Measurements from ENCODE around the gene NAIF1.
A peak's percentile ranks its signal among the peaks of the same experiment; 100 is the strongest.
"Not testable (repeated sequence)": the region's sequence is repeated elsewhere in the genome, so short reads cannot be mapped to it uniquely, and the experiment has no call there.

NAIF1 gene

DNA sequence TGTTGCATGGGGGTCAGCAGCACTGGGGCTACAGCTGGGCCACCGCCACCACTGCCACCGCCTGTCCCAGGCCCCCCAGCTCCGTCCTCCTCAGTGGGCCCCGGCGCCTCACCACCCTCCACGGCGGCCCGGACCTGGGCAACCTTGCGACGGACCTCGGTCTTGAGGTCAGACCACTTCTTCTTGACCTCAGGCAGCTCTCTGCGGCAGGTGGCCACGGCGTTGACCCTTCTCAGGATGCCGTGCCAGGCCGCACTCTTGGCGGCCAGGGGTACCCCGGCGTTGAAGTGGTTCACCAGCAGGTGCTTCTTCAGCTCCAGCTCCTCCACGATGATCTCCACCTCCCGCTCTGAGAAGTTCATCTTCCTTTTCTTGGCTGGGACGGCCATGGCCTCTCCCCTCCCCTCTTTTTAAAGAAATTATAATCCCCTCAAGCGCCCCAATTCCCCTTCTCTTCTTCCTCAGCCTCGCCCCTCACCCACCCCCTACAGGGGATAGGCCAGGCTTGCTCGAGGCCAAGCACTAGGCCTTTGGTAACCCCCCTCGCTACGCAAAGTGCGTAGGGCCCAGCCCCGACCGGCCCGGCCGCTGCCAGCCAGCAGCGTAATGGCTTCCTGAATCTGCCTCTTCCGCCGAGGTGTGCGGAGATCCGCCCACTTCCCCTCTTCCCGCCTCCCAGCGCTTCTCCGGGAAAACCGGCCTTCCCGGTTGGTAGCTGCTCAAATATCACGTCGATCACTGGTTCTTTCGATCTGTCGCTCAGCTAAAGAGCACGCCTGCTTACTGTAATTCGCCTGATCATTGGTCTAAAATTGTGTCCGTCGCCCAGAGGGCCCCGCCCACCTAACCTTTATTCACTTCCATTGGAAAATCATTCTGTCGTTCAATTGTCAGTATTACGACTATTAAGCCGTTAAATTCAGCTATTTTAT lies at the start of gene NAIF1:
Gene NAIF1, minus strand, starts transcription at position 608 of the 932 bp plus-strand sequence. Its CDS starts 219 bp downstream, at position 389.
- DNase-seq = peak; percentile 68 to 99 (median 97)

DNA sequence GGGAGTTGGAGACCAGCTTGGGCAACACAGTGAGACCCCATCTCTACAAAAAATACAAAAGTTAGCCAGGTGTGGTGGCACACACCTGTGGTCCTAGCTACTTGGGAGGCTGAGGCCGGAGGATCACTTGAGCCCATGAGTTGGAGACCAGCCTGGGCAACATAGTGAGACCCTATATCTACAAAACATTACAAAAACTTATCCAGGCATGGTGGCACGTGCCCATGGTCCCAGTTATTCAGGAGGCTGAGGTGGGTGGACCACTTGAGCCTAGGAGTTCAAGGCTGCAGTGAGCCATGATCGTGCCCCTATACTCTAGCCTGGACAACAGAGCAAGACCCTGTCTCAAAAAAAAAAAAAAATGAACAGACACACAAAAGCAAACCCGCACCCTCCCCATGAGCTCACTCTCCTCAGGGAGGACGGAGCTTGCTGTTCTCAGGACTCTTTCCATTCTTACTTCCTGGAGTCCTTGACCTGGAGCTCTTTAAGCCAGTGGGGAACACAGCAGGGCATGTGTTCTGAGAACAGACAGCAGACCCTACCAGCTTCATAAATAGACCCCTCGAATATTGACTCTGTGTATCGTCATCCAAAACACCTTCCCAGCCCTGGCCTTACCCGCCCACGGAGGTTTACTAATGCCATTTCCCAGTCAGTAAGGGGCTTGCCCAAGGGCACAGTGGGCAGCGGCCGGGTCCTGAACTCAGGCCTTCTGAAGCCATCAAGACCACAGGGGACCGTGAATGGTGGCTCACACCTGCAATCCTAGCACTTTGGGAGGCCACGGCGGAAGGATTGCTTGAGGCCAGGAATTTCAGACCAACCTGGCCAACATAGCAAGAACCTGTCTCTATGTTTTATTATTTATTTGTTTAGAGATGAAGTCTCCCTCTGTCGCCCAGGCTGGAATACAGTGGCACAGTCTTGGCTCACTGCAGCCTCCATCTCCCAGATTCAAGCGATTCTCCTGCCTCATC lies 49.3 kb upstream of the NAIF1 start:
- DNase-seq = no peak

DNA sequence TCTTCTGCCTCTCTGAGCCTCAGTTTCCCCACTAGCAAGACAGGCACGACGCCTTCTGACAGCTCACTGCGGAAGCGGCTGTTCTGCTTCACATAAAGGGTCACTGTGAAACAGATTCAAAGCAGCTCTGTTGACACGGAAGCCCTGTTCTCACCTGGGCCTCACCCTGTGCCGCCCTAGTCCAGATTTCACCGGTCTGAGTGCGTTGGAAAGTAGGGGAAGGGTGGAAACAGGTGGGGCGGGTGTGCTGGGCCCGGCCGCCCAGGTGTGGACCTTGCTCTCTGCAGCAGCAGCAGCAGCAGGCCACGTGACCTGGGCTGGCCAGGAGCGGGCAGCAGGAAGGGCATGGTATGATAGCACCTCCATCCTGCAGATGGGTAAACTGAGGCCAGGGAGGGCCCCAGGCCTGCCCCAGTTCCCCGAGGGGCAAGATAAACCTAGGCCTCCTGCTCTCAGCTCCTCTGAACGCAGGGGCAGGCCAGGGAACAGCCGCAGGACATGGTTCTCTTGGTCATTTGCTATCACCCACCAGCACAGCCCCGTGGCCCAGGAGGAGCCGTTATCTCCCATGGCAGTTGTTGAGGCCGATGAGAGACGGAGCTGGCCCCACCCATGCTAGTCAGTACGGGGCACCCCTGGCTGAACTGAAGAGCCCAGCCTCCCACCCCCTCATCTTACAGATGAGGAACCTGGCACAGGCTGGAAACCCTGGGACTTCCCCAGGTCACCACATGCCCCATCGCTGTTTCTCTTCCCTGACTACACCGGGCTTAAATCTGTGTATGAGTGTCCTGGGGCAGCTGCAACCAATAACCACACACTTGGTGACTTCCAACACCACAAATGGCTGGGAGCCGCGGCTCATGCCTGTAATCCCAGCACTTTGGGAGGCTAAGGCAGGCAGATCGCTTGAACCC lies 48.3 kb upstream of the NAIF1 start:
- DNase-seq = no peak

DNA sequence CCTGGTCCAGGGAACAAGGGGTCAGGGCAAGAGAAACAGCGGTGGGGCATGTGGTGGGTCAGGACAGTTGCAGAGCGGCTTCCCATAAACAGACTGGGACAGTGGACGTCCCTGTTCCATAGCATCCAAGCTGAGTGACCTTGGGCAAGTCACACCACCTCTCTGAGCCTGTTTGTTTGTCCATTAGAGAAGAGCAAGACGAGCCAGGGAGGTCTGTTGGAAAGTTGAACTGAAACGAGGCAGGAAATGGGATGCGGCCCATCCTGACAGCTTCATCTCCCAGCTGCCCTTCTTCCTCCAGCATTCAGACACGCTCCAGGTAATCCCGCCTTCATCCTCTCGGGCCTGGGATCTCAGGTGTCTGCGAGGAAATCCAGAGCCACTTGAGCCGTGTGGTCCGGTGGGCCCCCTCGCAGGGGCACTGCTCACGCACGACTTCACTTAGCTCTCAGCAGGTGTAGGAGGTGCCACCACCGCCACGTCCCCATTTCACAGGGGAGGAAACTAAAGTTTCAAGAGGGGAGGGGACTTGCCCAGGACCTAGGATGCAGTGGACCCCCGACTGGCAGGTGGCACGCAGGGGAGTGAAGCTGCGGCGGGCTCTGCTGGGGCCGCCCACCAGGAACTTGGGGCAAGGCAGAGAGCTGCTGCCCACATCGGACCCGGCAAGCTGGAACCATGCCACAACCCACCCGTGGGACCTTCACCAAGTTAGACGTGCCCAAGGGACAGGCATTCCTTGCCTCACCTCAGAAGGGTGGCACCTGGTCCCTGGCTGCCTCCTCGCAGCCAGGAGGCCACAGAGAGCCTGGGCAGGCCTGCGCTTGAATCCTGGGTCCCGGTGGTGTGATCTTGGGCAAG lies 47.4 kb upstream of the NAIF1 start:
- DNase-seq = no peak

GRCh38 chr9:128113526-128114325 lies 46.6 kb upstream of the NAIF1 start:
- DNase-seq = no peak

DNA sequence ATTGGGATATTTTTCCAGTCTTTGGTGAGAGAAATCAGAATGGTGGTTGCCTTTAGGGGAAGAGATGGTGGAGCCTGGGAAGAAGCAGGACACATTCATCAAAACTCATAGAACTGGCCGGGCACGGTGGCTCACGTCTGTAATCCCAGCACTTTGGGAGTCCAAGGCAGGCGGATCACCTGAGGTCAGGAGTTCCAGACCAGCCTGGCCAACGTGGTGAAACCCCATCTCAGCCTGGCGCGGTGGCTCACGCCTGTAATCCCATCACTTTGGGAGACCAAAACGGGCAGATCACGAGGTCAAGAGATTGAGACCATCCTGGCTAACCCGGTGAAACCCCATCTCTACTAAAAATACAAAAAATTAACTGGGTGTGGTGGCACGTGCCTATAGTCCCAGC lies 44.6 kb upstream of the NAIF1 start:
- DNase-seq = not testable (repeated sequence)

- DNase-seq = peak in 2 of 56 donors; percentile 18 to 25
Observed at GRCh38 chr9:128109050-128109709, 42.1 kb upstream of the NAIF1 start.

GRCh38 chr9:128108269-128109049 lies 41.3 kb upstream of the NAIF1 start:
- no peak for DNase-seq

DNA sequence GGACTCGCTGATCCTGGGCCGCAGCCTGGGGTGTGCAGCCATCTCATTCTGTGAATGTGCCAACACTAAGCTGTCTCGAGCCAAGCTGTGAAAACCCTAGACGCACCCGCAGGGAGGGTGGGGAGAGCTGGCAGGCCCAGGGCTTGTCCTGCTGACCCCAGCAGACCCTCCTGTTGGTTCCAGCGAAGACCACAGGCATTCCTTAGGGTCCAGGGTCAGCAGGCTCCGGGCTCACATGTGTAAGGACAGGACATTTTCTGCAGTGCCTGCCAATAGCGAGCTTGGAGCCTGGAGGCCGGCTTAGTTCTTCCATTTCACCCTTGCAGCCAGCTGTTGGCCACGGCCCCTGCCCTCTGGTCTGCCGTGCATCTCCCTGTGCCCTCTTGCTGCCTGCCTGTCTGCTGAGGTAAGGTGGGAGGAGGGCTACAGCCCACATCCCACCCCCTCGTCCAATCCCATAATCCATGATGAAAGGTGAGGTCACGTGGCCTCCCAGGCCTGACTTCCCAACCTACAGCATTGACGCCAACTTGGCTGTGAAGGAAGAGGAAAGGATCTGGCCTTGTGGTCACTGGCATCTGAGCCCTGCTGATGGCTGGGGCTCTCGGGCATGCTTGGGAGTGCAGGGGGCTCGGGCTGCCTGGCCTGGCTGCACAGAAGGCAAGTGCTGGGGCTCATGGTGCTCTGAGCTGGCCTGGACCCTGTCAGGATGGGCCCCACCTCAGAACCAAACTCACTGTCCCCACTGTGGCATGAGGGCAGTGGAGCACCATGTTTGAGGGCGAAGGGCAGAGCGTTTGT lies 40.5 kb upstream of the NAIF1 start:
- no peak for DNase-seq

DNA sequence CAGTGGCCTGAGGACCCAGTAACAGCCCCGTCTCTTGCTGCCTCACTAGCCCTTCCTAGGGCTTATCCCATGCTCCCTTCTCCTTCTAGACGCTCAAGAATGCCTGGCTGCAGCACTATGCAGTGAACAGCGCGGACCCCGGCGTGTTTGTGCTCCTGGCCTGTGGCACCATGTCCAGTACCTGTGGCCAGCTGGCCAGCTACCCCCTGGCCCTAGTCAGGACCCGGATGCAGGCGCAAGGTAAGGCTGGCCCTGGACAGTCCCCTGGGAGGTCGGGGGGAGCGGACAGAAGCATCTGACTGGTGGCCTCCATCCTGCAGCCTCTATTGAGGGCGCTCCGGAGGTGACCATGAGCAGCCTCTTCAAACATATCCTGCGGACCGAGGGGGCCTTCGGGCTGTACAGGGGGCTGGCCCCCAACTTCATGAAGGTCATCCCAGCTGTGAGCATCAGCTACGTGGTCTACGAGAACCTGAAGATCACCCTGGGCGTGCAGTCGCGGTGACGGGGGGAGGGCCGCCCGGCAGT lies 39.9 kb upstream of the NAIF1 start:
- no peak for DNase-seq

DNA sequence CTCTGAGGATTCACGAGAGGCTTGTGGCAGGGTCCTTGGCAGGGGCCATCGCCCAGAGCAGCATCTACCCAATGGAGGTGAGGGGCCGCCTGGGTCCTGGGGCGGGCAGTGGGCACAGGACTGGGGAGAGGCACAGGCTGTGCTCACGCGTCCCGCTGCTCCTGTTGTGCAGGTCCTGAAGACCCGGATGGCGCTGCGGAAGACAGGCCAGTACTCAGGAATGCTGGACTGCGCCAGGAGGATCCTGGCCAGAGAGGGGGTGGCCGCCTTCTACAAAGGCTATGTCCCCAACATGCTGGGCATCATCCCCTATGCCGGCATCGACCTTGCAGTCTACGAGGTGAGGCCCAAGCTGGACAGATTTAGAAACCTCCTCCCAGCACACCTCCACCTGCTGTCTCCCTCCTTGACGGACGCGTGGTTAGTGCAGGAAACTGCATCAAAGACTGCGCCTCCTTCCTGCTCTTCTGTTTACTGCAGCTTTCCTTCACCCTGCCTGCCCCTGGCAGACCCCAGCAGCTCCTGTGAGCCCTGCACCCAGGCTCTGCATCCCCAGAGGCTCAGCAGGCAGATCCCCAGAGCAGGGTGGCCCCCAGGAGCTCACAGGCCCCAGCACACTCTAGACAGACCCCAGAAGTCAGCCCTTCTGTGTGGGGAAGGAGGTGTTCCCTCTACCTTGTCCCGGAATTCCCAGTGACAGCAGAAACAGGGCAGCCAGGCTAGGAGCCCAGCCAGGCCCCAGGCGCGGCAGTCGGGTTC lies 39.2 kb upstream of the NAIF1 start:
- no peak for DNase-seq

GRCh38 chr9:128105538-128106175 lies 38.5 kb upstream of the NAIF1 start:
- DNase-seq = no peak

DNA sequence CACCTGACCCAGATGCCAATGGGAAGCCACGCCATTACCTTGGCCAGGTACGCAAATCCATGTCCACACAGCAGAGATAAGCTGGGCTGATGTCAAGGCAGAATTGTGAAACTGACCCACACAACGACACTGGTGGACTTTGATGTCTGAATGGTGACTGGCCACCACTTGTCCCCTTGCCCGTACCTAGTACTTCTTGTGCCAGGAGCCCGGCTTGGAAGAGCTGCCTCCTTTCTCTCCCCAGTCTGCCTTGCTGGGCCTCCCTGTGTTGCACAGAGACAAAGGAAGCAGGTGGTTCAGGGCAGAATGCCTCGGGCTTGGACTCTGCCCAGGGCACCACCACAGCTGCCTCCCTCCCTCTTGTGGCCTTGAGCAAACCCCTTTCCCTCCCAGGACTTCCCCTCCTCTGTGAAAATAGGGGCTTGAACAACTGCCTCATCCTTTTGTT lies 37.1 kb upstream of the NAIF1 start:
- no peak for DNase-seq

- DNase-seq = no peak
Observed at GRCh38 chr9:128103589-128103962, 36.5 kb upstream of the NAIF1 start.
